GM18951 (cell line): Measurements from ENCODE around the gene RAB1B.
"Not testable (repeated sequence)": the region's sequence is repeated elsewhere in the genome, so short reads cannot be mapped to it uniquely, and the experiment has no call there.

Experiments
- POLR2A ChIP-seq: IDR thresholded peaks from 4 replicates; pipeline ENCODE4 v1.6.1; 2011; ENCODE audit warnings: mild to moderate bottlenecking; ENCODE audit not compliant: insufficient read length, insufficient read depth; ENCODE audit errors: extremely low read depth
- in situ Hi-C: fragments of 300-500 bp; cut with MboI; formaldehyde crosslinking; loops from one replicate; pipeline ENCODE4 v1.12.0; 2022; ENCODE audit warnings: low sequenced_read_pairs, mixed read lengths, inconsistent platforms; ENCODE audit not compliant: unreplicated experiment

RAB1B gene

DNA sequence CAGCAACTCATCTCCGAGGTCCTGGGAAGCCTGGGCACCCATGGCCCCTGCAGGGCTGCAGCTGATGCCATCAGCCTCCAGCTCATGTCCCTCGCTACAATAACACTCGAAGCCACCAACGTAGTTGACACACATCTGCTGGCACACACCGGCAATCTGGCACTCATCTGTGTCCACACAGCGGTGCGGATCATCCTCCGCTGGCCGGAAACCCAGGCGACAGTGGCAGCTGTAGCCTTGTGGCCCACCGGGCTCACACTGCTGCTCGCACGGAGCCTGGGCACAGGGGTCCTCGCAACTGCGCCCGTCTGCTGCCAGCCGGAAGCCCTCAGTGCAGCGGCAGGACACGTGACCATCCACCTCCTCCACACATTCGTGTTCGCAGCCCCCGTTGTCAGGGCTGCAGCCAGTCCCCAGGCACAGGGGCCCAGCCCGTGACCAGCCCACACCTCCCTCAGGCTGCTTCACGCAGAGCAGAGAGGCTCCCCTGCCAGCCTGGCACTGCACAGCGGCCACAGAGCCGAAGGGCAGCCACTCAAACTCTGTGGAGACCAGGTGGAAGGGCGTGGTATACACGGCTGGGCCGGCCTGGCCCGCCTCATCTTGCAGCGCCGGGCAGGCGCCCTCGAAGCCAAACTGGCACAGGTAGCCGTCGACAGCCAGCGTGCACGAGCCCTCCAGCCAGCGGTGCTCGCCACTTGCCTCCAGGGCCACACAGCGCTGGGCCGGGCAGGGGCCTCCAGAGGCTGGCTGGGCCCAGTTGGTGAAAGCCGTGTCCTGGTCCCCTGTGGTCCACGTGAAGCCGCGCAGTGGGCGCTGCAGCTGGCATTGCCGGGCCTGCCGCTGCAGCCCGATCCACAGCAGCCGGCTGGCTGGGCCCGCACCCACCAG lies 47.7 kb downstream of the RAB1B start:
- in situ Hi-C loops = no loop called here

DNA sequence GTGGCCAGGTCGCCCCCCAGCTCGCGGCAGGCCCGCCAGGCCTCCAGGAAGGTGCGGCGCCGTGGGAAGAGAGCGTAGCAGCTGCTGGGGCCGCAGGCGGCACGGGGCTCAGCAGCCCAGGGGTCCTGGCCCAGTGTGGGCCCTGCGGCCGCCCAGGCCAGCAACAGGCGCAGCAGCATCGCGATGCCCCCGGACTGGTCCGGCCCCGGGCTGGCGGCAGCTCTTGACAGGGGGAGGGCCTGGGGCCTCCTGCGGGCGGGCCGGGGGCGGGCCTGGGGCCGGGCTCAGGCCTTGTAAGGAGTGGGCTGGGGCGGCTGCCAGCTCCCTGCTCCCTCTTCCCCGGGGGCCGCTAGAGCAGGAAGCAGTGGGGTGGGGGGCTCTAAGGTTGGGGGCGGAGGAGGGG lies 48.4 kb downstream of the RAB1B start, which contains the start of gene CD248:
Gene CD248 (minus strand): TSS at position 196 of the 403 bp plus-strand sequence. CDS start 17 bp downstream, at position 179.
- in situ Hi-C loops = no loop called here
- TF ChIP-seq POLR2A = no peak

More for the DNA sequence above, 47.7 kb downstream of the RAB1B start:
- no peak for TF ChIP-seq POLR2A

DNA sequence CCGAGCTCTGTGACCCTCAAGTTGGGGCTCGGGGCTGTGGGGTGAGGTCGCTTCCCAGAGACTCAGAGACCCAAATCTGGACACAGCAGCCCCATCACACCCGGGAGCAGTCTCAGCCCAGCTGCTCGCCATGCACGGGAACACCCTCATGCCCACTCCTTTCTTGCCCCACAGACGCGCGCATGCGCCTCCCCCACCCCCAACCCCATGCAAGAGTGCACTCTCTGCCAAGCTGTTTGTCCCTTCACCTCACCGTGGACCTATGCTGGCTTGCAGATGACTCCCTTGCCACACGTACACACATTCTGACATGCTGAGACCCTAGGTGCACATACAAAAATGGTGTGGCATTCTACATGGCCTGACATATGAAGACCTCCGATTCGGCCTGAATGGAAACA lies 48.9 kb downstream of the RAB1B start:
- no peak for TF ChIP-seq POLR2A
- in situ Hi-C loops = no loop called here

DNA sequence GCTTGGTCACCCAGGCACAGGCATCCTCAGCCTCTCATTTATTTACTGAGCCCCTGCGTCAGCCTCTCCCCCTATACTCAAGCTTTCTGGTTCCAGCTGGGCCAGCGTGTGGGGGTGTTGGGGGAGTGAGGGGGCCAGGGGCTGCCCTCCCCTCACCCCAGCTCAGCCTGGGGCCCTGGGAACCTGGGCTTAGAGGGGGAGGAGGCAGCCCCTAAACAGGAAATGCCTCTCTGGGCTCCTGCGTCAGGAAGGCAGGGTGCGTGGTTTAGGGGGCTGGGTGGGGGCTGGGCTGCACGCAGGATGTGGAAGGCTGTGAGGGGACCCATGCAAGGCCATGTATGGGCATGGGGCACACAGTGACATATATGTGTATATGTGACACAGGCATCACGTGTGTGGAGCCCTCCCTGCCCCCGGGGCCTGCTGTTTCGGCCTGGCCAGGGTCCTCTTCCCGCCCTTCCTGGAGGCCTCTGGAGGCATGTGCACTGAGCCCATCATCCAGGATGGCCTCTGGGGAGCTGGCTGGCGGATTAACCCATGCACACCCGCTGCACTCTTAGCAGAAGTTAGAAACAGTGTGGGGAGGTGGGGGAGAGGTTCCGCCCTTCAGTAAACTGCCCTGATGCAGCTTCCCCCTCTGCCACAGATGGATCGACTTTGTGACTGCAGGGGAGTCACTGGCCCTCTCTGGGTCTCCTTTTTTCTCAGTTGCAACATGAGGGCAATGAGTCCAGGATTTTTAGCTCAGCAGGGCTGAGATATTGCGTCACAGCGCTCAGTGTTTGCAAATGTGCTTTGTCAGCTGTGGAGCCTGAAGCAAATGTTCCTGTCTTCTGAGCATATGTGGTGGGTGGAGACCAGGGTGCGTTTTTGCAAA lies 49.5 kb downstream of the RAB1B start:
- TF ChIP-seq POLR2A = no peak
- in situ Hi-C loops = no loop called here

DNA sequence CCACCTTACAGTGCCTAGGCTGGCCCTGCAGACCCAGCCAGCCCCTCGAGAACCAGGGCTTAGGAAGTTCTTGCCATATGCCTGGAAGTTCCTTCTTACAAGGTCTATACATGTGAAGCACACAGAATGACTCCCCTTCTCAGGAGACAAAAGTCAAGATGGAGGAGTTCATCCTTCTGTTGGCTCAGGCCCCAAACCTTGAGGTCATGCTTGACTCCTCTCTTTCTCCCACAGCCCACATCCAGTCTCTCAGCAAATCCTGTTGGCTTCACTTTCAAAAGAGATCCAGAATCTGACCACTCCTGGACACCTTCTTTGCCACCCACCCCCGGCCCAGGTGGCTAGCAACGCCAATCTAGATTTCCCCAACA lies 50.1 kb downstream of the RAB1B start:
- in situ Hi-C loops = no loop called here
- TF ChIP-seq POLR2A = no peak

DNA sequence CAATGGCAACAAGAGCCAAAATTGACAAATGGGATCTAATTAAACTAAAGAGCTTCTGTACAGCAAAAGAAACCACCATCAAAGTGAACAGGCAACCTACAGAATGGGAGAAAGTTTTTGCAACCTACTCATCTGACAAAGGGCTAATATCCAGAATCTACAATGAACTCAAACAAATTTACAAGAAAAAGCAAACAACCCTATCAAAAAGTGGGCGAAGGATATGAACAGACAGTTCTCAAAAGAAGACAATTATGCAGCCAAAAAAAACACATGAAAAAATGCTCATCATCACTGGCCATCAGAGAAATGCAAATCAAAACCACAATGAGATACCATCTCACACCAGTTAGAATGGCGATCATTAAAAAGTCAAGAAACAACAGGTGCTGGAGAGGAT lies 51.9 kb downstream of the RAB1B start:
- in situ Hi-C loops = not testable (repeated sequence)

DNA sequence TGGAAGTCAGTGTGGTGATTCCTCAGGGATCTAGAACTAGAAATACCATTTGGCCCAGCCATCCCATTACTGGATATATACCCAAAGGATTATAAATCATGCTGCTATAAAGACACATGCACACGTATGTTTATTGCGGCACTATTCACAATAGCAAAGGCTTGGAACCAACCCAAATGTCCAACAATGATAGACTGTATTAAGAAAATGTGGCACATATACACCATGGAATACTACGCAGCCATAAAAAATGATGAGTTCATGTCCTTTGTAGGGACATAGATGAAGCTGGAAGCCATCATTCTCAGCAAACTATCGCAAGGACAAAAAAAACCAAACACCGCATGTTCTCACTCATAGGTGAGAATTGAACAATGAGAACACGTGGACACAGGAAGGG lies 52.3 kb downstream of the RAB1B start:
- in situ Hi-C loops = not testable (repeated sequence)

DNA sequence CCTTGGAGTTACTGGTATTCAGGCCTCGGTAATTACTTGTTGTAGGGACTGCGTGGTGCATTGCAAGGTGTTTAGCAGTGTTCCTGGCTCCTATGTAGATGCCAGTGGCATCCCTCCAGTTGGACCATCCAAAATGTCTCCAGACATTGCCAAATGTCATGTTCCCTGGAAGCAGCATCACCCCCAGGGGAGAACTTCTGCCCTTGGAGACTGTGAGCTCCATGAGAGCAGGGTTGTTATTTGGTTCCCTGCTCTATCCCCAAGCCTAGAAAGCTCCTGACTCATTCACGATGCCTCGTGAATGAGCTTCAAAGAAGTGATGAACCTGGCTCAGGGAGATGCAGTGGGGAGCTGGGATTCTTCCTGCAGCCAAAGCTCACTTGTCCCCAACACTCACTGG lies 53.2 kb downstream of the RAB1B start:
- TF ChIP-seq POLR2A = no peak
- in situ Hi-C loops = no loop called here

DNA sequence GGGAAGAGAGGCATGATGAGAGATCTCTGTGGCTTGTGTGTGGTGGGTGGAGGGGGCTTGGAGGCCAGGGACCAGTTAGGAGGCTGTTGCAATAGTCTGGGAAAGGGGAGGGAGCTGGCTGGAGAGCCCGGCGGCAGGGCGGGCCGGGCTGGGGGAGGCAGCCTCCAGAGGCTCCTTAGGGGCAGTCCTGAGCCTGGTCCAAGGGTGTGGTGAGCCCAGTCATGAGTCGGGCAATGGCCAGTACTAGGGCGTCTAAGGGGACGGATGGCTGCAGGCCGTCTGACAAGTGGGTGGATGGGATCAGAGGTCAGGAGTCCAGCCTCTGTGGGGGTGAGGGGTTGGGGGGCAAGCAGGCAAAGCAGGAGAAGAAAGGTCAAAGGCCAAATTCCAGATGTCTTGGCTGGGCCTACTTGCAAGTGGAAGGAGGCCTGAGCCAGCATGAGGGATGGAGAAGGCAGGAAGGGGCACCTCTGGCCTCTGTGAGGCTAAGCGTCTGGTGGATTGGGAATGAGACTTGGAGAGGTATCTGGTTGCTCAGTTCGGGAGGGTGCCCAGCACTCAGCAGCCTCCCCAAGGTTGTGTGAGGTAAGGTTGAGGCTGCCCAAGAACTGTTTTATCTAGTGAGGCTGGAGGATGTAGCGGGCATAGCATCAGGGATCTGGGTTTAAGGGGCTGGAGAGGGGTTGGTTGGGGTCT lies 54.4 kb downstream of the RAB1B start:
- in situ Hi-C loops = no loop called here
- no peak for TF ChIP-seq POLR2A

DNA sequence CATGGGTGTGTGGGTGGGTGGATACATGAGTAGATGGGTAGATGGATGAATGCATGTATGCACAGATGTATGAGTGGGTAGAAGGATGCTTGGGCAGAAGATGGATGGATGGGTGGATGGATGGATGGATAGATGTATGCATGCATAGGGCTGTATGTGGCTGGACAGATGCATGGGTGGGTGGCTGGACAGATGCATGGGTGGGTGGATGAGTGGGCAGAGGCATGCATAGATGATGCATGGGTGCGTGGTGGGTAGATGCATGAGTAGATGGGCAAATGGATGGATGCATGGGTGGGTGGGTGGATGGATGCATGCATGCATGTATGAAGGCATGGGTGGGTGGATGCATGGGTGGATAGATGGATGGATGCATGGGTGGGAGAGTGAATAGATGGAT lies 55.2 kb downstream of the RAB1B start:
- no peak for TF ChIP-seq POLR2A
- in situ Hi-C loops = no loop called here

DNA sequence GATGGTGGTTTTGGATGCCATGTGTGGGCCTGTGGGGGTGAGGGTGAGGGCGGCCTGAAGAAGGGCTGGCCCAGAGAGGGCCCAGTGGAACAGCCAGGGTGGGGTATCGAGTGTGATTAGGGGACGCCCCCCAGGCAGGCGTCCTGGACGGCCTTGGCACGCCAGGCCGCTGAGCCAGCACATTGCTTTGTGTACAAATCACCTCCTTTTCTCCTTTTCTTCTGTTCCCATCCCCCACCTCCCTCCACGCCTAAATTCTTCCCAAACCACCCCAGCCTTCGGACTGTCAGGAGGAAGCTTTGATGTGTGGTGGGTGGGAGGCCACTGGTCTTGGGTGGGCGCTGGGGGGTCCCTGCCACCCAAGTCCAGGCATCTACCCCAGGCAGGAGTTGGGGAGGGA lies 56.2 kb downstream of the RAB1B start:
- TF ChIP-seq POLR2A = no peak
- in situ Hi-C loops = no loop called here

DNA sequence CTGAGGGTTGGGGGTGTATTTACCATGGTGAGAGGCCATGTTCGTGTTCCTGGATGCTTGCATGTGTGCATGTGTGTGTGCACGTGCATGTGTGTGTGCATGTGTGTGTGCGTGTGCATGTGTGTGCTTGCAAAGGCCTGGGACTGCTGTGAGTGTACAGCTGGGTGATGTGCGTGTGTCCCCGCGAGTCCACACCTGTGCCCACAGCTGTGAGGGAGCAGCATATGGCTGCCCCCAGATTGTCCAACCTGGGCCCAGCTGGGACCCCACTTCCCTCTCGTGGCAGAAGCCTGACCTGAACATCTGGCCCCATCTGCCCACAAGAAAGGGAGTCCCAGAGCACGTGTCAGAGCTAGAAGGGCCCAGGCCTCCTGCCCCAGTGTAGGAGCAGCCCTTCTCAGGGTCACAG lies 56.8 kb downstream of the RAB1B start:
- in situ Hi-C loops = no loop called here
- no peak for TF ChIP-seq POLR2A
